ENCODE results near the gene PIP5KL1. TPM values are rescaled to one million over a fixed set of nuclear protein-coding genes. Genes with fewer than 3 reads are reported as not detected.

Gene PIP5KL1
- total RNA-seq, 1 donor from 2014 or later, result 4.9 TPM

DNA sequence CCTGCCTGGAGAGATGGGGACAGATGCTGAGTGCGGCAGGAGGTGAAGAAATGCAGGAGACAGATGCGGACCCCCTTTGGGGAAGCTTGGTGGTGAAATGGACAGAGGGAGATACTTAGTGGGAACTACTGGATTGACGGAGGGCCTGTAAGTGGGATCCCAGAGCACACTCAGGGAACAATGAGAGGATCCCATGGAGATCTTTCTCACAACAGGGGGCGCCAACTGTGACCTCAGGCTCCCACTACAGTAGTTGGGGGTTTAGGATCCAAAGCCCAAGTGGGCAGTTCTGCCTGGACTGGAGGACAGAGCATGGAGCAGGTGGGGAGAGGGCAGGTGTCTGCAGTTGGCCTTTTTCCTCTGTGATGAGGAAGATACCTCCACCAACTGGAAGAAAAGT, 3.7 kb upstream of the PIP5KL1 start:
- peaks cover 9% of the 10 kb centered on the region for H3K36me3 Mint-ChIP-seq (ENCODE audit: low read depth, unreplicated experiment)
- H3K27ac ChIP-seq (ENCODE audit: low read depth, low read length), result no peak overlapping the region
- H3K4me2 ChIP-seq (ENCODE audit: low read length), result no peak overlapping the region
- H3K4me3 Mint-ChIP-seq (ENCODE audit: unreplicated experiment), result peak overlapping the region; percentile 67
- H3K27ac Mint-ChIP-seq (ENCODE audit: unreplicated experiment), result peak overlapping the region; percentile 69
- no peaks in the 10 kb centered on the region for H3K9me3 ChIP-seq (ENCODE audit: insufficient read depth, low read depth, low read length)
- peaks cover 39% of the 10 kb centered on the region for H3K79me2 ChIP-seq (ENCODE audit: insufficient read depth, low read length)
- no peak overlapping the region for H2AFZ ChIP-seq (ENCODE audit: low read depth, low read length)
- no peaks in the 10 kb centered on the region for H3K36me3 ChIP-seq (ENCODE audit: insufficient read depth, low read length)
- no peak overlapping the region for H3K4me3 ChIP-seq (ENCODE audit: insufficient read depth, low read depth, low read length)
- H3K27me3 Mint-ChIP-seq (ENCODE audit: low read depth, unreplicated experiment), result peaks cover 1% of the 10 kb centered on the region
- no peak for TF ChIP-seq EZH2 (IDR thresholded peaks at IDR 0.05; ENCODE audit: insufficient read depth, low read length)
- FAIRE-seq (no peak), DNase-seq (ENCODE audit: low read depth) (no peak)
- no peaks in the 10 kb centered on the region for H3K9me3 Mint-ChIP-seq (ENCODE audit: unreplicated experiment)
- H3K27me3 ChIP-seq (ENCODE audit: insufficient read depth, low read length), result no peaks in the 10 kb centered on the region
- H3K4me1 Mint-ChIP-seq (ENCODE audit: low read depth, unreplicated experiment), result peaks cover 17% of the 10 kb centered on the region
- H4K20me1 ChIP-seq (ENCODE audit: insufficient read depth, low read length), result peaks cover 36% of the 10 kb centered on the region
- no peak overlapping the region for H3K9ac ChIP-seq (ENCODE audit: low read length)
- H3K4me1 ChIP-seq (ENCODE audit: insufficient read depth, low read length), result peaks cover 40% of the 10 kb centered on the region

DNA sequence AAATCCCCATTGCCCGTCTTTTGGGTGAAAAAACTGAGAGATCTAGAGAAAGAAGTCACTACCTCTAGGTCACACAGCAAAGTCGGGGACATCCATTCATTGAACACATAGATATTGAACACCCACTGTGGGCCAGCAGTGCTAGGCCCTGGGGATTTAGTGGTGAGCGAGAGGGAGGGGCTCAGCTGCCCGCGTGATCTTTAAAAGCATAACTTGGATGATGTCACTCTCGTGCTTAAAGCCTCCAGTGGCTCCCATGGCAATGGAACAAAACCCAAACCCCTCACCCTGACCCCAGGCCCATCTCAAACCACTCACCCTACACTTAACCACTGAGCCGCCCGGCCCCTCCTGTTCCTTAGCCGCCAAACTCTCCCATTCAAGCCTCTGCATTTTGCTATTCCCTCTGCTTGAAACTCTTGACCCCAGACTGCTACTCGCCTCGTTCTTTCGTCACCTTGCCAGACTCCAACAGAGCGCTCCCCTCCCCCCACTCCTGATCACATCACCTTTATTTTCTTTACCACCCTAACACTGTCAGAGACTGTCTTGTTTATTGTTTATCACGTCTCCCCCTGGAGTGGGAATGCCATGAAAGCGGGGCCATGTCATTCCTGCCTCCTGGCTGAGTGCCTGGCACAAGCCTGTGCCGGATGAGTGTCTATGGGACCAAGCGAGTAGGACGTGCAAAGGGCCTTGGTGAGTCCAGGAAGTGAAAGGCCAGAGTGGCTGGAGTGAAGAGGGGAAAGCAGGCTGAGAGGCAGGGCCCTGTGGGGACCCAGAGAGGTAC, 710 bp upstream of the PIP5KL1 start:
- Mint-ChIP-seq H3K4me3 (ENCODE audit: unreplicated experiment) (peak overlapping the region; percentile 77), H3K27me3 (ENCODE audit: low read depth, unreplicated experiment) (peaks cover 11% of the 10 kb centered on the region), H3K4me1 (ENCODE audit: low read depth, unreplicated experiment) (peaks cover 15% of the 10 kb centered on the region), H3K9me3 (ENCODE audit: unreplicated experiment) (no peaks in the 10 kb centered on the region), H3K36me3 (ENCODE audit: low read depth, unreplicated experiment) (peaks cover 9% of the 10 kb centered on the region), H3K27ac (ENCODE audit: unreplicated experiment) (peak overlapping the region; percentile 88)
- Histone ChIP-seq H3K9ac (ENCODE audit: low read length) (peak overlapping the region; percentile 78), H3K9me3 (ENCODE audit: insufficient read depth, low read depth, low read length) (no peaks in the 10 kb centered on the region), H3K4me1 (ENCODE audit: insufficient read depth, low read length) (peaks cover 44% of the 10 kb centered on the region), H3K27ac (ENCODE audit: low read depth, low read length) (peak overlapping the region; percentile 86), H3K79me2 (ENCODE audit: insufficient read depth, low read length) (peaks cover 26% of the 10 kb centered on the region), H3K27me3 (ENCODE audit: insufficient read depth, low read length) (no peaks in the 10 kb centered on the region), H3K4me2 (ENCODE audit: low read length) (peak overlapping the region; percentile 89), H3K36me3 (ENCODE audit: insufficient read depth, low read length) (no peaks in the 10 kb centered on the region), H2AFZ (ENCODE audit: low read depth, low read length) (peak overlapping the region; percentile 71), H4K20me1 (ENCODE audit: insufficient read depth, low read length) (peaks cover 39% of the 10 kb centered on the region), H3K4me3 (ENCODE audit: insufficient read depth, low read depth, low read length) (peak overlapping the region; percentile 59)
- TF ChIP-seq, protein P1, sequence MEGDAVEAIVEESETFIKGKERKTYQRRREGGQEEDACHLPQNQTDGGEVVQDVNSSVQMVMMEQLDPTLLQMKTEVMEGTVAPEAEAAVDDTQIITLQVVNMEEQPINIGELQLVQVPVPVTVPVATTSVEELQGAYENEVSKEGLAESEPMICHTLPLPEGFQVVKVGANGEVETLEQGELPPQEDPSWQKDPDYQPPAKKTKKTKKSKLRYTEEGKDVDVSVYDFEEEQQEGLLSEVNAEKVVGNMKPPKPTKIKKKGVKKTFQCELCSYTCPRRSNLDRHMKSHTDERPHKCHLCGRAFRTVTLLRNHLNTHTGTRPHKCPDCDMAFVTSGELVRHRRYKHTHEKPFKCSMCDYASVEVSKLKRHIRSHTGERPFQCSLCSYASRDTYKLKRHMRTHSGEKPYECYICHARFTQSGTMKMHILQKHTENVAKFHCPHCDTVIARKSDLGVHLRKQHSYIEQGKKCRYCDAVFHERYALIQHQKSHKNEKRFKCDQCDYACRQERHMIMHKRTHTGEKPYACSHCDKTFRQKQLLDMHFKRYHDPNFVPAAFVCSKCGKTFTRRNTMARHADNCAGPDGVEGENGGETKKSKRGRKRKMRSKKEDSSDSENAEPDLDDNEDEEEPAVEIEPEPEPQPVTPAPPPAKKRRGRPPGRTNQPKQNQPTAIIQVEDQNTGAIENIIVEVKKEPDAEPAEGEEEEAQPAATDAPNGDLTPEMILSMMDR (IDR thresholded peaks at IDR 0.05; ENCODE audit: insufficient read depth, low read depth, low read length), result no peak
- DNase-seq (ENCODE audit: low read depth), result peak; percentile 68
- no peak for FAIRE-seq

DNA sequence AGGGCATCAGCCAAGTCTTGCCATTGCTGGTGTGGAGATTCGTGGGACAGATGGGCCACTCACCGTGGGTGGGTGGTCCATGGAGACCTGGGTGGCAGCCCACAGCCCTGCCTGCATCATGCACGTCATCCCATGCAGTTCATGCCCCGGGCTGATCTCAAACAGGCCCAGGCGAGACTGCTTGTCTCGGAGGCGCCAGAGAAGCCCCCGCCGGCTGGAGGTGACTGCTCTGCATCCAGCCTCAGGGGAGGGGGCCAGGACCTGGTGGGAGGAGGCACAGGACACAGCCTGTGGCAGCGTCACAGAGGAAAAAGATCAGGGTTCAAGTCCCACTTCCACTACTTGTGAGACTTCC, 975 bp downstream of the PIP5KL1 start:
- peaks cover 7% of the 10 kb centered on the region for H3K4me1 Mint-ChIP-seq (ENCODE audit: low read depth, unreplicated experiment)
- Histone ChIP-seq H3K4me1 (ENCODE audit: insufficient read depth, low read length) (peaks cover 36% of the 10 kb centered on the region), H3K9ac (ENCODE audit: low read length) (no peak overlapping the region), H3K4me2 (ENCODE audit: low read length) (peak overlapping the region; percentile 89), H3K9me3 (ENCODE audit: insufficient read depth, low read depth, low read length) (no peaks in the 10 kb centered on the region), H2AFZ (ENCODE audit: low read depth, low read length) (no peak overlapping the region), H3K79me2 (ENCODE audit: insufficient read depth, low read length) (peaks cover 9% of the 10 kb centered on the region), H4K20me1 (ENCODE audit: insufficient read depth, low read length) (peaks cover 22% of the 10 kb centered on the region), H3K36me3 (ENCODE audit: insufficient read depth, low read length) (no peaks in the 10 kb centered on the region), H3K27ac (ENCODE audit: low read depth, low read length) (no peak overlapping the region), H3K4me3 (ENCODE audit: insufficient read depth, low read depth, low read length) (no peak overlapping the region), H3K27me3 (ENCODE audit: insufficient read depth, low read length) (no peaks in the 10 kb centered on the region)
- FAIRE-seq, result no peak
- H3K9me3 Mint-ChIP-seq (ENCODE audit: unreplicated experiment), result no peaks in the 10 kb centered on the region
- peak overlapping the region; percentile 35 for H3K4me3 Mint-ChIP-seq (ENCODE audit: unreplicated experiment)
- H3K36me3 Mint-ChIP-seq (ENCODE audit: low read depth, unreplicated experiment), result peaks cover 6% of the 10 kb centered on the region
- DNase-seq (ENCODE audit: low read depth), result no peak
- H3K27ac Mint-ChIP-seq (ENCODE audit: unreplicated experiment), result no peak overlapping the region
- TF ChIP-seq, protein P1 (IDR thresholded peaks at IDR 0.05; ENCODE audit: insufficient read depth, low read depth, low read length), result no peak
- TF ChIP-seq EZH2 (IDR thresholded peaks at IDR 0.05; ENCODE audit: insufficient read depth, low read length), result no peak
- peaks cover 24% of the 10 kb centered on the region for H3K27me3 Mint-ChIP-seq (ENCODE audit: low read depth, unreplicated experiment)

All from astrocyte (in vitro differentiated cells and primary cell).